ENCODE results near the gene CYGB.

- TF ChIP-seq CTCF (IDR thresholded peaks at IDR 0.05) (peak; percentile 90 to 95 (median 94)), POLR2AphosphoS5 (IDR thresholded peaks at IDR 0.05; ENCODE audit: insufficient read depth in 1 of 2, low read depth in 1 of 2) (peak in 1 of 2 donors; percentile 37)
These were observed 30.8 kb downstream of the CYGB start for GRCh38 chr17:76506408-76507345.

Measured in vagina (tissue), 2 donors.